HG03354 (cell line): ENCODE results near the gene CST5.
"Not testable (repeated sequence)": the region's sequence is repeated elsewhere in the genome, so short reads cannot be mapped to it uniquely, and the experiment has no call there.

Experiments used
- ATAC-seq: cut with Tn5 transposase; IDR thresholded peaks from one replicate; pipeline ENCODE4 v1.9.1; 2021; ENCODE audit warnings: mild to moderate bottlenecking; ENCODE audit not compliant: unreplicated experiment, poor library complexity, severe bottlenecking

The CST5 gene

DNA sequence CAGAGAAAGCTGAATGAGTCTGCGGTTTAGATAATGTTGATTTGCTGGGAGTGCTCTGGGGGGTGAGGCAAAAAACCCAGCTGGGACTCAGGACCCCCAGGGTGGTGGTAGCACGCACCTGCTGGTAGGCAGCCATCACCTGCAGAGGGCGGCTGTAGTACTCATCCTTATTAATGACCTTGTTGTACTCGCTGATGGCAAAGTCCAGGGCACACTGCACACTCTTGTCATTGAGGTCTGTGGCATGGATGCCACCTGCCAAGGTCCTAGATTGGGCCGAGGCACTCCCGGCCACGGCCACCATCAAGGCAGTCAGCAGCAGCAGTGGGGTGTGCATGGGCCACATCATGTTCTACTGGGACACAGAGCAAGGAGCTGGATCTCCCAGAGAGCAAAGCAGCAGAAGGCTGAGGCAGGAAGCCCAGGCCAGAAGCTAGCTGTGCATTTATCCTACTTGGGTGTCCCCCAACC is at the start of gene CST5:
Gene CST5 (minus strand): TSS at position 421 of the 471 bp plus-strand sequence. CDS start 72 bp downstream, at position 349.
- no peak for ATAC-seq

- no peak for ATAC-seq
These were observed 49.2 kb upstream of the CST5 start for GRCh38 chr20:23928788-23929187.

- no peak for ATAC-seq
These were observed 48.8 kb upstream of the CST5 start for GRCh38 chr20:23928353-23928752.

GRCh38 chr20:23926944-23927872 is 47.7 kb upstream of the CST5 start:
- ATAC-seq = no peak

DNA sequence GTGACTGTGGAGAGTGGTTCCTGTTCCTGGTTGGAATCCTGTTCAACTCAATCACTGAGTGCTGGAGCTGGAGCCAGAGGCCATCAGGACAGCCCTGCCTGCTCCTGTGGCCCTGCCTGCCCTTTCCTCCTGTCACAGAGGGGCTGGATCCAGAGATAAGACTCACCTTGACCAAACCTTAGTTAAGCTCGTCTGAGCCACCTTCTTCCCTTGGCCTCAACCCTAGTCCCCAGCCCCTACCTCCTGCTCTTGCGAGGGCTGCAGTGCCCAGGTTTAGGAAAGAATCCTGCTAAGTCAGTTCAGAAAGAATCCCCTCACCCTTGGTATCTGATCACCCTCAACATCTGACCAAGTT is 47.0 kb upstream of the CST5 start:
- no peak for ATAC-seq

GRCh38 chr20:23925789-23926525 is 46.4 kb upstream of the CST5 start:
- no peak for ATAC-seq

DNA sequence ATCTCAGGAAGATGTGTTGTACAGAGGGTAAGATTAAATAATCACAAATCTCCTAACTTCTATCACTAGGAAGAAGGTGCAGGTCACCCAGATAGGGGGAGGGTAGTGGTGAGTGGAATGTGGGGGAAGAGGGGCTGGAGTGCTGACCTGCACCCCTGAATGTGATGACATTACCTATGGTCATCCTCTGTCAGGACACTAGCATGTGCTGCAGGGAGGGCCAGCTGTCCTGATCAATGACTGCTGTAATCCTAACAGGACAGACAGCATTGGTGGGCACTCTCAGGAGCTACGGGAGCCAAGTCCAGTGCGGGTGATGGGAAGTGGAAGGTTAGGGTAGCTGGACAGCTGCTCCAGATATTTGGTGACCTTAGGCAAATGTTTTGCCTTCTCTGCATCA is 45.2 kb upstream of the CST5 start:
- ATAC-seq = no peak

DNA sequence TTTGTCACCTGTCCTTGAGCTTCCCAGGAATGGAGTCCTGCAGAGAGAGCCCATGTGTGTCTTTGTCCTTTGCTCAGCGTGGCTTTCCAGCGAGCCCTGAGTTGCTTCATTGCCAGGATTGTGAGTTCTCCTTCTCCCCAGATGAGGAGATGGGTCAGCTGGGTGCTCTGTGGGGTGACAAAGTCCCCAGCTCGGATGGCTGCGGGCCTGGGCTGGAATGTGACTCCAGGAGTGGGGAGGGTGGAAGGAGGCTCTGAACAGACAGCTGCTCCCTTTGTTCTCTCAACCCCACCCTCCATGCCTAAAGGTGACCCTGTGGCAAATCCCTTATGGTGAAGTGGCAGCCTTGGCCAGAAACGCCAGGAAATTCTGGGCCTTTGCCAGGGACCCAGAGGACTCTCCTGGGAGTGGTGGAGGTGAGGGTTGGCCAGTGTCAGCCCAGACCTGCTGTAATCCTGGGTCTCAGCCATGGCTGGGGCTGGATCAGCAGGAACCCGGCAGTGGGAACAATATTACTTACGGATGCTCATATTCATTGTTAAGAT is 44.4 kb upstream of the CST5 start:
- no peak for ATAC-seq

DNA sequence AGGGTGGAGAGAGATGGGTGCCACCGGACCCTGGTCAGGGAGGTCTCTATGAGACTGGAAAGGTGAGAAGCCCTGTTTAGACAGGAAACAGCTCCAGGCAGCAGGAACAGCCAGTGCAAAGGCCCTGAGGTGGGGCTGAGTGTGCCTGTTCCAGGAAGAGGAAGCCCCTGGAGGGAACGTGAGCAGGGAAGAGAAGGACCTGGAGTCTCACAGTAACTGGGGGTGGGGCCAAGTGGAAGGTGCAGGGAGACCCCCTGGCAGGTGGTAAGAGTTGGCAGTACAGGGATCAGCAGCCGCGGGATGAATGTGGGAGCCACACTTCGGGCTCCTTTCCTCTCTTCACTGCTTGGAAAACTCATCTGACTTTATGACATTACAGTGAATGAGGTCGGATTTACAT is 43.8 kb upstream of the CST5 start:
- ATAC-seq = no peak

DNA sequence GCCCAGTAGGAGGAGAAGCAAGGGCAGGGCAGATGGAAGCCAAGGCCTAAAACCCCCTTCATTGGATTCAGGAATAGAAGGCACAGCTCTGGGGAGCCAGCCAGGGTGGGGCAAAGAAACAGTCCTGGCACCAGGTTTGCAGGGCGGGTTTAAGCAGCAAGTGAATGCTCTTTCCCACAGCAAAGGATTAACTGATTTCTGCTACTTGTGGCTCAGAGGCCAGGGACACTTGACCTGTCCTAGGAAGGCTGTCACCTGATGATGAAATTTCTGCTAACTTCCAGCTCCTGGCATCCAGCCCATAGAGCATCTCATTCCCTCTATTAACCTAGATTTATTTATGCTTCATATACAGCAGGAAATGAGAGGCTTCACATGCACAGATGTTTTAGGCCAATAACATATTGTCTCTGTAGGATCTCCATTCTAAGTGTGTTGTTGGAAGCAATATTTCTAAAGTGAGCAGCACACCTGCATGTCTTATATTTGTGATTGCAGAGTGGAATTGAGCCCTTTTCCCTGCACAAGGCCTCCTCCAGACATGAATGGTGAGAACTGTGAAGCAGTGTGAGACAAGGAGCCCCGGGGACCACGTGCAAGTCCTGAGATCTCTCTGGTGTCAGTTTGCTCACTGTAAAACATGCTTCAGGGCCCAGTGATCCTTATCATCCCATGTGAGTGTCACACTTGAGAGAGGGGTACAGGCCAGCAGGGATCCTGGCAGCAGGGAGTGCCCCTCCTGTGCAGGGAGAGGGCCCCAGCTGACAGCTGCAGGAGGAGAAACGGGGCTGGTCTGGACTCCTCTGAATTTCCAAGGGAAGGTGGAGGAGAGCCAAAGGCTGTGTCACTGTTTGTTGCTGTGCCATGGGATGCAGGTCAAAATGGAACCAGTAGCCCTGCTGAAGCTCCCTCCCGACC is 41.1 kb upstream of the CST5 start:
- ATAC-seq = no peak

- ATAC-seq = no peak
These were observed 39.3 kb upstream of the CST5 start for GRCh38 chr20:23918896-23919295.

DNA sequence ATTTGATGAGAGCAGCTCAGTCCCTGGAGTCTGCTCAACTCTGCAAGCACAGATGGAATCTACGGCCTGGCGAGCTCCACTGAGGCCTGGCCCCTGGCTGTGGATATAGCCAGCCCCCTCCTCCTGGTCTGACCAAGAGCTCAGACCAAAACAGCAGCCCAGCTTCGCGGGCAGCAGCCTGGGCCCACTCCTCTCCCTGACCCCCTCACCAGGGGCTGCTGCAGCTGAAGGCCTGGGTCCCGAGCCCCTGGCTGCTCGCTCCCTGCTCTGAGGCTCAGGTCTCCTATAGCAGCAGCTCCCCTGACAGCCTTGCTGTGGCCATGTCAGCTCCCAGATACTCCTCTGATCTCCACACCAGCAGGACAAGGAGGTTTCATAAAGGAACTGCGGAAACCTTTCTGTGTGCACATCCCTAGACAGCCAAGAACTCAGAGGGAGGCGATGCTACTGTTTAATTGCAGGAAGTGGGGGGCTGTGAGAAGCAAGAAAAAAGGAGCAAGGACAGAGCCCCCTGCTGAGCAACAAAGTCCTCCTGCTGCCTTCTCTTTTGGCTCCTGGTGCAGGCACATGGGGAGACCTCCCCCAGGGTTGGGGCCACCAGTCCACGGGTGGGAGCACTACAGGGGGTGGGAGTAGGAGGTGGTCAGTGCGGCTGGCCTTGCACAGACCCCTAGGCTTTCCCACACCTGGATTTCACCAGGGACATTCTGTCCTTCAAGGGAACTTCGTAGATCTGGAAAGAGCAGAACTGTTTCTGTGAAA is 38.7 kb upstream of the CST5 start:
- no peak for ATAC-seq

- ATAC-seq = no peak
These were observed 37.6 kb upstream of the CST5 start for GRCh38 chr20:23917024-23917725.

DNA sequence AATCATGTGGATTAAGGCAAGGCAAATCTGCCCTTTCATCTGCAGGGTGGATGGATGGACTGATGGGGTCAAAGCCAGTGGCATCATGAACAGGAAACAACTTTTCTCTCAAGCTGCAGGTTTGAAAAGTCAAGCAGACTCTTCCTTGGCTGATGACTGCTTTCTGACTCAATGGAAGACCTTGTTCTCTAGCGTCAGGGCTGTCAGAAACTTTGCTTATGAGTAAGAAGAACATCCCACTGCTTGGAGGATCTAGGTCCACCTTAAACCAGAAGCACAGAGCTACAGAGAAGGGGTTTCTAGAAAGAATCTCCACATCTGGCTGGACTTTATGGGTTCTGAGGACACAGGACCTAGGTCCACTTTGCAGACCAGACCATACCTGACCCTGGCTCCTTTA is 36.3 kb upstream of the CST5 start:
- ATAC-seq = no peak

- not testable (repeated sequence) for ATAC-seq
These were observed 34.9 kb upstream of the CST5 start for GRCh38 chr20:23914469-23914868.

DNA sequence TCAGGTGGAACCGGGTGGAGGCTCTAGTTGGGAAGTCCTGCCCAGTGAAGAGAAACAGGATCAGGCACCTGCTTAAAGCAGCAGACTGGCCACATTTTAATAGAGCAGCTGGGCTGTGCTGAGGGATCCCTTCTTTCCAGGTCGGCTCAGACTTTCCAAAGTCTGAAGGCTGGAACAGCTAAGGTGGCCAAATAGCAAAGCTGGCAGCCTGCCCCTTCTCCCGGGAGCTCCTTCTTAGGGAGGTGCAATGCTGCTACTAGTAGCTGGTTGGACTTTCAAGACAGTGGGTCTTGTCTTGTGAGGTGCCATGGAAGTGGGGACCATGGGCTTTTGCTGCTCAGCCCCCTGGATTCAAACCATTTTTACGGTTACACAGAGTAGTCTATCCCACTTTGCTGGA is 30.7 kb upstream of the CST5 start:
- no peak for ATAC-seq

DNA sequence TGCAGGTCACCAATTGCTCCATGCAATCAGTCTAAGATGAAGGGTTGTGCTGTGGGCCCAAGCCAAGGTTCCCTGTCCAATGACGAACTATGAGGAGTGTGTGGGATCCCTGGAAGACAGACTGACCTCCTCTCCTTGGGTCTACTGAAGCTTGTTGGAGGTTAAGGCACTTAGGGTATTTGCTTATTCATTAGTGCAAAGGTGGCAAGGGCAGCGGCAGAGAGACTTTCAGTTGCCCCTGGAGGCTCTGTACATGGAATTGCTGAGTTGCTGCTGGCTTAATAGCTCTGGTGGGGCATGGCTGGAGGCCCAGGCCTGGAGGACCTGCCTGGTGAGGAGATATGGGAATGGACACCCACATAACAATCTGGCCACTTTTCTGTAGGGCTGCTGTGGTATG is 29.8 kb upstream of the CST5 start:
- ATAC-seq = no peak

GRCh38 chr20:23907579-23907978 is 28.0 kb upstream of the CST5 start:
- no peak for ATAC-seq
